Dedifferentiated amniotic fluid mesenchymal stem cell (primary cell): ENCODE results near the gene C3orf20.

Experiments used
- DNase-seq: peaks from one replicate; pipeline ENCODE4 v3.0.0-alpha.2; 2016; ENCODE audit errors: extremely low spot score

Gene C3orf20

DNA sequence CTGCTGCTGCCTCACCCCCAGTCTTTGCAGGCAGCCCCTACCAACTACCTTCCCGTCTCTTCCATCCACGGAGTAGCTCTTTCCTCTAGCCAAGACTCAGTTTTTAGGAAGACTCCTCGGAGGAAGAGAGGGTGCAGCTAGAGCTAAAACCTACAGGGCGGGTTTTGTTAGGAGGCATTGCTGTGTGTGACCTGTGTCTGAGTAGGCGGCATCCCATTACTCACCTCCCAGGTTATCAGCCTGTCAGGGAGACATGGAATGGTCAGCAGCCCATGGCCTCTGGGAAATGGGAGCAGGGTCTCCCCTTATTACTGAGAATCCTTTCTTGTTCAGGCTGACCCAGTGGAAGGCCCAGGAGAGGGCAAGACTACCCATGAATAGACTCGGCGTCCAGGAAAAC is 100.1 kb downstream of the C3orf20 start:
- DNase-seq: no peak

DNA sequence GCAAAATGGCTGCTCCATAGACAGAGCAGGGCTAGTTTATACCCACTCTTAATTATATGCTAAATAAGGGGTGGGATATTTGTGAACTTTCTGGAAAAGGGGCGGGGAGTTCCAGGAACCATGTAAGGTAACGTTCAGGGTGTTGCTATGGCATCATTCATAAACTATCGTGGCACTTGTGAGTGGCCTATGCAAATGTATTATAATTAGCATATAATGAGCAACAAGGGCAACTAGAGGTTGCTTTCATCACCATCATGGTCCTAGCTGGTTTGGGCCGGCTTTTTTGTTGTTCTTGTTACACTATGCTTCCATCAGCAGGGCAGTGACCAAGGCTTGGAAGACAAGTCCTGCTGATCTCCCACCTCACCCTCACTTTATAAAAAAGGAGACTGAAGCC is 100.6 kb downstream of the C3orf20 start:
- DNase-seq: no peak

DNA sequence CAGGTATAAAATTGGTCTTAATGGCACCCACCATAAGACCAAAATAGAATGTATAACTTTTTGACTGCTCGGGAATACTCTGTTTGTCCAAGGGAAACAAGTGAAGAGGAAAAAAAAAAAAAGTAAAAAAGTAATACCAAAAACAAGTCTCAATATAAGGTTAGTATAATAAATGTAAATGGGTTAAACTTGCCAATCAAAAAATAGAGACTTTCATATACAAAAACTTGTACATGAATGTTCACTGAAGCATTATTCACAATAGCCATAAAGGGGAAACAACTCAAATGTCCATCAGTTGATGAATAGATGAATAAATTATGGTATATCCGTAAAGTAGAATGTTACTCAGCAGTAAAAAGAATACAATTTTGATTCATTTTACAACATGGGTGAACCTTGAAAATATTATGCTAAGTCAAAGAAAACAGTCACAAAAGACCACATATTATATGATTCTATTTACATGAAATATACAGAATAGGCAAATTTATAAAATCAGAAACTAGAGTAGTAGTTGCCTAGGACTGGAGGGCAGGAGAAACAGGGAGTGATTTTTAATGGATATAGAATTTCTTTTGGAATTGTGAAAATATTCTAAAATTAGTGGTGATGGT is 104.2 kb downstream of the C3orf20 start:
- no peak for DNase-seq

DNA sequence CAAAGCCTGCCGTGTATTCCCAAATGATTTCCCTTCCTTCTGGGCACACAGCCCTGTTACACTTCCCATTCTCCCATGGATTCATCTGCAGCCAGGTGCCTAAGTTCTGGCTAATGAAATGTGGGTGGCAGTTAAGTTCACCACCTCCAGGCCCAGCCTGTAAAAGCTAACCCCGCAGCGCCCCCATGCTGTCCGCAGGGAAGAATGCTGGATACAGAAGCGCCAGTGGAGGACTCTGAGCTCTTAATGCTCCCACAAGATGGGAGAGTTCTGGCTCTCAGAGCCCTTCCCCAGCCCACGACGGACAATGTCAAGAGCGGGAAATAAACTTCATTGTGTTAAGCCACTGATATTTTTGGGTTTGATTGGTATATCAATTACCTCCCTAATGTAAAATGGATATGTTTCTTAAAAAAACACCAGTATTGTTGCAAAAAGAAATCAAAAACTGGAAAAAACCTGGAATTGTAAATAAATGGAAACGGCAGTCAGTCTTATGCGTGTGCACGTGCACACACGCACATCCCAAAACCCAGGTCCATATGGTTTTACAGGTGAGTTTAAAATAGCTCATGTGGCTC is 106.1 kb downstream of the C3orf20 start:
- DNase-seq: no peak

DNA sequence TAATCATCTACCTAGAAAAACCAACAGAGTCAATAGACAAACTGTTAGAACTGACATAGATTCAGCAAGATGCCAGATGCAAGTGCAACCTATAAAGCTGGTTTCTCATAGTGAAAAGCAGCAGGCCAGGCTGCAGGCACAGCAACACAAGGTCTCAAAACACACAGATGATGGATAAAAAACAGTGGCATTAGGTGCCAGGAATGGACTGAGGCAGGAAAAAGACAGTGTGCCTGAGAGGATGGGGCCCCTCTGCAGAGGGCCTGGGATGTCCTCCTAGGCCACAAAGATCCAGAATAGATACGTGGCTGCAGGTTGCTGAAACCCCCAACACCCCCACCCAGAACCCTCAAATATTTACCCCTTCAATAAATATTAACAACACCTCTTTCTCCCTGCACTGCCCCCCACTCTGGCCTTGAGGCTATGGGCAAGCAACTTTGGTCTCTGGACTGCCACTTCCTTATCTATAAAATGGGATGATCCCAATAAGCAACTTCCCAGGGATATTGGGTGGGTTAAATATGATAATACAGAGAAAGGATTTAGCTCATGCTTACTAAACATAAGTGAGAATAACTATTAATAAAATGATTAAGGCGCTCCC is 108.6 kb downstream of the C3orf20 start:
- no peak for DNase-seq

DNA sequence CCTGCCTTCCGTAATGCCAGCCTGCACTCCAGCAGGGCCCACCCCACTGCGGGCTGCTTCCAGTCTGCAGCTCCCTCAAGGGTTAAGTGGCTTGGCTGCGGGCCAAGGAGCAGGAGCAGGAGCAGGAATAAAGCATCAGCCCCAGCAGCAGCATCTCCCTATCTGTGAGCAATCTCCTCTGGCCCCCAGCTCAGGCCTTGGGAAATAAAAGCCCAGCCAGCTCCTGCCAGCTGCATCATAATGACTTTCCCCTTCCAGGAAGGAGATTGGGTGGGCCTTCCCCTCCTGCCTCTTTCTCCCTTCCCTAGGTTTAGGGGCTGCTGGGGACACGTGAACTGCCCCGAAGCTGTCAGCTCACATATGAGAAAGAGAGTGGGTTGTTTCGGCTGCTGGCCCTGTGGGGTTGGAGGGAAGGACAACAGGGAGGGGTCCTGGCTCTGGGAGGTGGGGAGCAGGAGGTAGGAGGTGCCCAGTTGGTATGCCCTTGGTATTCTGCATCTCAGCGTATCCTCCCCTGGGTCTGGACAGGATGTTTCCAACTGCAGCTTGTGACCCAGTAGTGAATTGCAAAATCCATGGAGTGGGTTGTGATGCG is 109.2 kb downstream of the C3orf20 start:
- DNase-seq: no peak

DNA sequence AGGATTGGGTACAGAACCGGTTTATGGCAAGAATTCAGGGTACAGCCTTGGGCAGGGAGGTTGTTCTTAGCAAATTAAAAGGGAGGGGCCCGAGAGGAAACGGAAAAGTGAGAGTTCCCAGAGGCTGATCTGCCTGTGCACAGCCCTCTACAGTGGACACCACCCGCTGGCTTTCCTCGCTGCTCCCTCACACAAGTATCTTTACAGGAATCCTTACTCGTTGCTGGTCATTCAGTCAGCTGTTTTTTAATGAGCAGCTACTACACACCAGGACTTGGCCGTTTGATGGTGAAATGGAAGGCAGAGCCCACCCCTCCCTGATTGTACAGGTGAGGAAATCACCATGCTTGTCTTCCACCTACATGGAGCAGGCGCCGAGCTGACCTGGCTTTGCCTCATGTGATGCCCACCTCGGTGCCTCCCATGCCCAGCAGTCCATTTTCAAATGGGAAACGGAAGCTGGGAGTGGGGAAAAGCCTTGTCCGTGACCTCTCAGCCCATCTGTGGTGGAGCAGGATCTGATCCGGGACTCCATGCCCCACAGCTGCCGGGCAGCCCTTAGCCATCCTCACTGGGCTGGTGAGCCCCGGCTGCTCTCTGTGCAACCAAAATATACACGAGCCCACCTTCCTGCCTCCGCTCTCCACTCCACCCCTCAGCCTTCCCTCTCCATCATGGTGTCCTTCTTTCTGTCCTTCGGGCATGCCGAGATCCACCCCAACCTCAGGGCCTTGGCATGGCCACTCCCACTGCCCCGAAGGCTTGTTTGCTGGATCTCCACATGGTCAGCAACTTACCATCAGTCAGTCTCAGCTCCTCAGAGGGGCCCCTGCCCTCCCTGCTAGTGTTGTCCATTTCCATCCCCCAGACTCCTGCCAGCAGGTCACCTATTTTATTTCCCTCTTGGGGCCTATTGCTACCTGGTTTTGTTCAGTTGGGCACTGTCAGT is 110.5 kb downstream of the C3orf20 start:
- DNase-seq: no peak

DNA sequence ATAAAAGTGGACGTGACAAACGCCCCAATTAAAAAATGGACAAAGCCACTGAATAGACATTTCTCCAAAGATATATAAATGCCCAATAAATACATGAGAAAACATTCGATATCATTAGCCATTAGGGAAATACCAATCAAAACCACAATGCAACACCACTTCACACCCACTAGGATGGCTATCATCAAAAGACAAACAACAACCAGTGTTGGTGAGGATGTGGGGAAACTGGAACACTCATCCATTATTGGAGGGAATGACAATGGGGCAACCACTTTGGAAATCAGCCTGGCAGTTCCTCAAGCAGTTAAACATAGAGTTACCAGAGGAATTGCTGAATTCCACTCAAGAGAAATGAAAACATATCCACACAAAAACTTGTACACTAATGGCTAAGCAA is 111.4 kb downstream of the C3orf20 start:
- no peak for DNase-seq

DNA sequence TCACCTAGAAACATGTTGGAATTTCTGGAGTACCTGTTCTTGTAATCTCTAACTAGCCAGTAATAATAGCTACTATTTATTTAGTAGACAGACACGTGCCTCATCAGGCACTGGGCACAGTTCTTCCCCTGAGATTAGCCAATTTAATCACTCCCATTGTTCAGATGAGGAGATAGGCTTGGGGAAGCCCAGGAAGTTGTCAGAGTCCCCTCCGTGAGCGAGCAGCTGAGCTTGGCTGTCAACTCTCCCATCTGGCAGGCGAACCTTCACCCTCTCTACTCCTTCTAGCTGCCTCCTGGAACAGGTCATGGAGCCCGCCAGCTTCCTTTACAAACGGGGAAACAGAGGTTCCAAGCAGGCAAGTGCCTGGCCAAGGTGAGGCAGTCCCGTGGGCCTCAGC is 112.7 kb downstream of the C3orf20 start:
- no peak for DNase-seq

DNA sequence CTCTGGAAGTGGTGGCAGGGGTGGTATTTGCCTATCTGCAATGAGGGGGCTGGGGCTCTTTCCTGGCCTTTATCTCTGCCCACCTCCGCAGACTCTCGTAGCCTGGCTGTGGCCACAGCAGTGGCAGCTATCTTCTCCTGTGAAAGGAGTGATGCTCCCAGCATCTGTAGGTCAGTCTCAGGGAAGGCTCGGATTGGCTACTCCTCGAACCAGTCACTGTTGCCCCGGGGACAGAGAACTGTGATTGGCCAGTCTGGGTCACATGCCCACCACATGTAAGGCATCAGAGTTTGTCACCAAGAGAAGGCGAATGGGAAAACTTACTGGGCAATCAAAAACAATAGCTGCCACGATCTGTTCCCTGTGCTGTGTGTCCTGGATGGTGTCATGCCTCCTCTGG is 113.7 kb downstream of the C3orf20 start:
- DNase-seq: no peak

DNA sequence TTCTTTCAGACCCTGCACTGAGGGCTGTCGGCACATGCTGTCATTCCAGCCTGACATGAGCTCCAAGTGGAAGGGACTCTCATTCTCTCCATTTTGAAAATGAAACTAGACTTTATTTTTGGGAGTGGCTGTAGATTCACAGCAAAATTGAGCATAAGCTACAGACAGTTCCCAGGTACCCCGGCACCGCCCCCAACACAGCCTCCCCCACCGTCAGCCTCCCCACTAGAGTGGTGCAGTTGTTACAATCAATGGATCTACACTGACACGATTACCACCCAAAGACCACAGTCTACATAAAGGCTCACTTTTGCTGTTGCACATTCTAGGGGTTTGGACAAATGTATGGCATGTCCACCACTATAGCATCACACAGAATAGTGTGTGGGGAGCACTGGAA is 114.3 kb downstream of the C3orf20 start:
- no peak for DNase-seq

DNA sequence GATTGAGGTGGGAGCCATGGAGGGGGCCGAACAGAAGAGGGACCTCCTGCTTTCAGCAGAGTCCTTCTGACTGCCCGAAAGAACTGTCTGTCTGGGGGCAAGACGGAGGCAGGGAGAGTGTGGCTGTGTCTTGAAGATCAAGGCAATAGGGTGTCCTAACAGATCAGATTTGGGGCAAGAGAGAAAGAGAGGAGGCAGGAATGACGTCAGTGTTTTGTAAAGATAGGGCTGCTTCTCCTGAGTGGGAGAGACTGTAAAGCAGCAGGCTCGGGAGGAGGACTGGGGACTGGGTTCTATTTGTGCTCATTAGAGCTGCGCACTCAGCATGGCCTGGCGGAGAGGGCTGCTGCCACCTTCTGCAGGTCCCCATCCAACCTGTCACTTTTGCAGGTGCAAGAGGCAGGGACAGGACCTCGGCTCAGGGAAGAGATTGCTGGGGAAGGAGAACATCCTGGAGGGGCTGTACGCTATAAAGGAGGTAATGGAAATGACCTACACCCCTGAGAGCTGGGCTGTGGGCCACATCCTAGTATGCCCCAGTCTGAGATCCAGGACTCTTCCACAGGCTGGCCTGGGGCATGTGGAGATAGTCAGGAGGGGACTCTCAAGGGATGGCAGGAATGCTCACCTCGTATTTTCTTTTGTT is 114.8 kb downstream of the C3orf20 start:
- no peak for DNase-seq

DNA sequence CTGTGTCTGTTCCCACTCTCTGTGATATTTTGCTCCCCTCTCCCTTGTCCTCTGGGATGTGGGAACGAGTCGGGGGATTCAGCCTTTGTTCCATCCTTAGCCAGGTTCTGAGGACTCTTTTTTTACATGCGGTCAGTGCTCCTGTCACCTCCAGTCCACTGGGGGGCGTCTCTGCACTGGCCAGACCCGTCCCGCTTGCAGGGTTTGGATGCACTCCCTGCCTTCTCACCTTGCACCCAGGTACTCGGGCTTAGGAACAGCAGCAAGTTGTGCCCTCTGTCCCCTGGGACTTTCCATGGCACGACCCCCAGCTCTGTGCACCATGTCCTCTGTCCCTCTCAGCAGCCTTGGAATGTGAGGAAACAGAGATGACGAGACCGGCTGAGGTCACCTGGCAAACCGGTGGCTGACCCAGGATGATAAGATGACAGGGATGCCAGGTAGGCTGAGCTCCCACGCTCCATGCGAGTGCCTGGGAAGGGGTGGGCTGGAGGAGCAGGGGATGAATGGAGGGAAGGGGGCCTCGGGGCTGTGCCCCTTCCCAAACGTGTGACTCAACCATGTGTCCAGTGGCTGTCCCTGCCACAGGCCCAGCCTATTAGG is 116.5 kb downstream of the C3orf20 start:
- DNase-seq: no peak

DNA sequence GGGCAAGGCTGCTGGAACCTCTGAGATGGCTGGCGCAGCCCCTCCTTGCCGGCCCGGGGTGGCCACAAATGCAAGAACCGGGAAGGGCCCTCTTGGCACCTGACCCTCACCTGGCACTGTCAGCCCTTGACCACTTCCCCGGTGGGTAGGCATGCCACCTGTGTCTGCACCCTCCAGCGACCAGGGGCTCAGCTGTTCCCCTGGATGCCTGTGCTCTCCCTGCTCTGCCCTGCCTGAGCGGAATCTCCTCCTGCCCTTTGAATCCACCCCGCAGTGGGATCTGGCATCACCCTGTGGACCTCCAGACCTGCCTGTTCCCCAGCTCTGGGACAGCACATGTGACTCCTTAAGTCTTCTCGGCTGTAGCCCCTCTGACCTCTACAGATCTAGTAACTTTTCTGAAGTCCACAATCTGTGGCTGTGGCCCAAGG is 117.8 kb downstream of the C3orf20 start:
- DNase-seq: no peak

DNA sequence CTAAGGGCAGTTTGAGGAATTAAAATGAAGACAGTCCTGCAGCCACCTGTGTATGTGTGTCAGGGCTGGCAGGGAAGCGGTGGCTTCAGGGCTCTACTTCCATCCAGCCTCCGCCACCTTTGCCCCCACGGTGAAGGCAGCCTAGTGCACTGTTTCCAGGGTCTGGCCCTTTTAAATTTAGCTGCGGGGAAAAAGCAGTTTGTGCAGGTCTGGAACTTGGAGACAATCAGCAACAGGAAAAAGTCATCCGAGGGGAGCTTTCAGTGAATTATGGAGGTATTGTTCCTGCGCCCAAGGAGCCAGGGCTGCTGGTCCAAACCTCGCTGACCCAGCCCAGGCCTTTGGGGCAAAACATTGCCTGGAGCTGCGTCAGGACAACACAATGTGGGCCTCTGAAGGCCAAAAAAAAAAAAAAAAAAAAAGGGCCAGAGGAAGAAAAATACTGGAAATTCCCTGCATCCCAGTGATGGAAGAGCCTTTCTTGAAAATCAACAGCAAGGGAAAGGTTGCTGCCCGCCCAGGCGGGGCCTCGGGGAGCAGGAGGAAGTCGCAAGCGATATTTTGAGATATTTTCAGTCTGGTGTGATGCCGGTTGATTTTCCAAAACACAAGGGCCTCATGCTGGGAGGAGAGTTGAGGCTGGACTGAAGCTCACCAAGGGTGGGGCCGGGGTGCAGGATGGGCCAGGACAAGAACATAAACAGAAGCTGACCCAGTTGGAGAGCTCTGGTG is 118.4 kb downstream of the C3orf20 start:
- DNase-seq: no peak

DNA sequence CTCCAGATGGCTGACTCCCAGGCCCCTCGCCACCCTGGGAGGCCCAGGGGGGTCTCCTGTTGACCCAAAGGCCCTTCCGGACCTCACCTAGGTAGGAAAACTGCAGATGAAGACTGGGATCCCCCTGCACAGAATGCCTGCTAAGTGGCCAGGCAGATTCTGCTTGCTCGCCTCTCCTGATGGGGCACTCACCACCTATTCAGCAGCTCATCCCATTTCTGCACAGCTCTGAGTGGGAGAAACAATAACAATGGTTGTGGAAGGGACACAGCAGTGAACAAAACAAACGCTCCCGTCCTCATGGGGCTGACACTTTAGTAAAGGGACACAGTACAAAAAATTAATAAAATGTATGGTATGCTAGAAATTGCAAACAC is 118.9 kb downstream of the C3orf20 start:
- no peak for DNase-seq

DNA sequence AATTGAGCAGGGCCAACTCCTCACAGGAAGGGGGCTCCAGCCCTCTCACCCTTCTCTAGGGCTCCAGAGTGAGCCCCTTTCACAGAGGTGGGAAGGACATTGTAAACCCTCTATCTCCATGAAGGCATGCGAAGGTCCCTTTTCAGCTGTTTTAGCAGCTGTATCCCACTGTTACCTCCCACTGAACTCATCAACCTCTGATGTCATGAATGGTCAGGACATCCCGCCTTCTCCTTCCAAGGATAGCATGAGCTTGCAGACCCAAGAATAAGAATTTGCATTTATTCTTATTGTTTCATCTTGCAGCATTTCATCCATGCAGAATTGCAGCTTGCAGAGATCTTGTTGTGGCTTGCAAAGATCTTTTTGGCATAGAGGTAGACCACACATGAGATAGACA is 119.5 kb downstream of the C3orf20 start:
- DNase-seq: no peak

DNA sequence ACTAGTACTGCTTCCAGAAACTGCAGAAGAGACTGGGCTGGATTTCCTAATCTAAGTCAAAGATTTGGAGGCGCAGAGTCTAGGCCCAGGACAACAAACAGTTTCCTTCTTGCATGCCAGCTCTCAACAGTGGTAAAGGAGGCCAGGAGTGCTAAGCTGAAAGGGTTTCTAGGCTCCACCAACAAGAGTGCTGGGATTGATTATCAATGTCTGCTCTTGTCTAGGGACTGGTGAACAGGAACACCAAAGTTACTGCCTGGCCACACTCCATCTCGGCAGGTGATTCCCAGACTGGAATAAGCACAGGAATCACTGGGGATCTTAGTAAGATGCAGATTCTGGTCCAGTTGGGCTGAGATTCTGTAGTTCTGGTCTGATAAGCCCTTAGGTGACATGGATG is 121.1 kb downstream of the C3orf20 start:
- DNase-seq: no peak

DNA sequence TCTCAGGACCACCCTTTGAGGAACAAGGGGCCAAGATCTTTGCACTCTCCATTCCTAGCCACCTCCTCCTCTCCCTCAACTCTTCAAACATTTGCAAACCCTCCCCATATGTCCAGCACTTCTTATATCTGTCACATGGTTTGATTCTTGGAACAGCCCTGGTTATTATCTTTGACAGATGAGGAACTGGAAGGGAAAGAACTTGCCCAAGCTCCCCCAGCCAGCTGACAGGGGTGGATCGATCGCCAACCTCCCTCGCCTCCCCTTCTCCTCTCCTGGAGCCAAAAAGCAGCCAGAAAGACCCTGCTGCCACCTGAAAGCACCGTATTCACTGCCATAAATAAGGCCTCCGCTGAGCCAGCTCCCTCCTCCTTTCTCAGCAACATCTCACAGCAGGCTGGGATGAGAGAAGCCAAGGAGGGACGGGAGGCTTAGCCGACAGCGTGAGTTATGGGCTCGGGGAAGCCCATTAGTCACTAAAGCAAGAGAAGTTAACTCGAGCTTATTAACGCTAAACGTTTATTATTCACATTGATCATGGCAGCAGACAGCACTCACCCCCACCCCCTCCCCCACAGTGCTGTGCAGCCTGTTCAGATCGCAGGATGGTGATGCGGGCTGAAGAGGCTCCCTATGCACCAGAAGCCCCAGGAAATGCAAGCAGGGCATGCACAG is 121.6 kb downstream of the C3orf20 start:
- DNase-seq: no peak

DNA sequence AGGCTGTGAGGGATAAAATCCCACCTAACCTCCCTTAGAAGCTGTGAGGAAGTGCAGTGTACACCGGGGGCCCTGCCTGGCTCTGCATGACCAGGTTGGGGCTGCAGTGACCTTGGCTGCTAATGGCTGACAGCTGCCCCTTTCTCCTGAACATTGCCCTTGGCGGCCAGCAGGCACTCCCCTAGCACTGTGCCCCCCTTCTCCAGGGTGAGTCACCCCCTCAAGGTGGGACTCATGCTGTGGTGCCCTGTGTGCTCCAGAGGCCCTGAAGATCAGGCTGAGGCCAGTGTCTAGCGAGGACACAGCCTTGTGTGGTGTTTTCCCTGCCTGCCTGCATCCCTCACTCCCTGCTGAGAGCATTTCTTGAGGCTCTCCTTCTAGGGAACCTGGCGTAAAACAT is 122.8 kb downstream of the C3orf20 start:
- DNase-seq: no peak
